ENCODE data around the gene TNRC6B. TPM values are rescaled to one million over a fixed set of nuclear protein-coding genes. Genes with fewer than 3 reads are reported as not detected.
A peak's percentile ranks its signal among the peaks of the same experiment; 100 is the strongest.
"Not testable (repeated sequence)": the region's sequence is repeated elsewhere in the genome, so short reads cannot be mapped to it uniquely, and the experiment has no call there.

TNRC6B gene
- total RNA-seq, 2 experiments from 2014 or later = 37.9 TPM

DNA sequence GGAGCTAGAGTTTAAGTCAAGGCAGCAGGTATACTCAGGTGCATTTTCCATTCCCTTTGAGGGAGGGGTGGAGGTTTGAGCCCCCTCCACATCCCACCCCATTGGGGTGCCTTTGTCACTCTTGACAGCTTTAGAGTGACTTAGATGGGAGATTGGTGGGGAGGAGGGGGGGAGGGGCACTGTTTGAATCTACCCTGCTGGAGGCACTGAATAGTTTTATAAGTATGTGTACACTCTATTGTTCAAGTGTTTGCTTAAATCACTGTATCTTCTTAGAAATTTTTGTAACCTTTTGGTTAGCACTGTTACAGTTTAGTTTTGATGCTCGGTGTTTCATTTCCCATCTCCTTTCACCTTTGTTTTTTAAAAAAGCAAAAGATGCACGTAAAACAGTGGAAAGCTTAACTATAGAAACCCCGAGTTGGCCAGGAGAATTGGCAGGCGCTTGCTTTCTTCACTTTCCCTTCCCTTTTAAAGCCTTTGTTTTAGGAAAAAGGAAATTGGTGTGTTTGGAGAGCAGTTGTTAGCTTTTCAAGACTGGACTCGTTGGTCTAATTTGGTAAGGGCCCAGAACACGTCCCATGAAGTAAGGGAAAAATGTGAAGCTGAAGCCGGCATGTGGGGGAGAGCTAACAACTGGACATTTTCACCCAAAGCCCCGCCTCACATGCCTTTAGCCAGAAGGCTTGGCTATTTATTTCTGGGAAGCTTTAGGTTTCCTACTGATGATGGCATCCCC lies 42.8 kb downstream of the TNRC6B start:
- Mint-ChIP-seq H3K36me3 (ENCODE audit: low read depth) (peaks cover 1% of the 10 kb centered on the region), H3K4me1 (ENCODE audit: low read depth) (peaks cover 77% of the 10 kb centered on the region), H3K9me3 (no peaks in the 10 kb centered on the region), H3K27me3 (ENCODE audit: low read depth) (no peaks in the 10 kb centered on the region), H3K27ac (no peak overlapping the region), H3K4me3 (no peak overlapping the region)
- intact Hi-C loops (cut with micrococcal nuclease) = no loop called here
- no peak for DNase-seq
- CTCF ChIA-PET = interaction anchor here (0.6 to 1.5 kb wide), 4 partner anchors 27 to 180 kb away, joined by 3 read pairs; no protein-coding TSS in a partner anchor

DNA sequence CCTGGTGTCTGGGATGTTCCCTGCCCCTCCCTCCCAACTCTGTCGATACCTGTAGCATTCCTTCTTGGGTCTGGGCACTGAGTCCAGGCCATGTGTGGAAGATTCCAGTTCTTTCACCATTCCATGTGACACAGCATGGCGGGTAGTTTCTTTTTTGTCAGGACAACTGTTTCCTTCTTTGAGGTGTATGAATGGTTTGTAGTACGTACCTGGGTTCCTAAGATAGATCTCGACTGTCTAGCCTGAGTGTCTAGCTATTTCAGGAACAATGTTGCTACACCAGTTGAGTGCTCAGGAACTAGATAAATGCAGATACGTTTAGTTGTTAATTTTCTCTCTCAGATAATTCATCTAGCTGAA lies 43.3 kb downstream of the TNRC6B start:
- CTCF ChIA-PET = interaction anchor here (1.0 to 1.5 kb wide), 3 partner anchors 28 to 49 kb away, joined by 3 read pairs; no protein-coding TSS in a partner anchor
- Mint-ChIP-seq H3K4me1 (ENCODE audit: low read depth) (peaks cover 76% of the 10 kb centered on the region), H3K27me3 (ENCODE audit: low read depth) (no peaks in the 10 kb centered on the region)

GRCh38 chr22:40222979-40223378 lies 45.3 kb downstream of the TNRC6B start:
- intact Hi-C loops (cut with micrococcal nuclease); H3K36me3 Mint-ChIP-seq (ENCODE audit: low read depth); H3K27ac Mint-ChIP-seq; H3K27me3 Mint-ChIP-seq (ENCODE audit: low read depth); H3K9me3 Mint-ChIP-seq; H3K4me3 Mint-ChIP-seq; DNase-seq; CTCF ChIA-PET: not testable (repeated sequence)
- peaks cover 70% of the 10 kb centered on the region for H3K4me1 Mint-ChIP-seq (ENCODE audit: low read depth)

More for the DNA sequence above, 43.3 kb downstream of the TNRC6B start:
- no peak overlapping the region for H3K4me3 Mint-ChIP-seq
- no peak overlapping the region for H3K27ac Mint-ChIP-seq
- peaks cover 1% of the 10 kb centered on the region for H3K36me3 Mint-ChIP-seq (ENCODE audit: low read depth)
- intact Hi-C loops (cut with micrococcal nuclease) = no loop called here
- DNase-seq = no peak
- H3K9me3 Mint-ChIP-seq = no peaks in the 10 kb centered on the region

DNA sequence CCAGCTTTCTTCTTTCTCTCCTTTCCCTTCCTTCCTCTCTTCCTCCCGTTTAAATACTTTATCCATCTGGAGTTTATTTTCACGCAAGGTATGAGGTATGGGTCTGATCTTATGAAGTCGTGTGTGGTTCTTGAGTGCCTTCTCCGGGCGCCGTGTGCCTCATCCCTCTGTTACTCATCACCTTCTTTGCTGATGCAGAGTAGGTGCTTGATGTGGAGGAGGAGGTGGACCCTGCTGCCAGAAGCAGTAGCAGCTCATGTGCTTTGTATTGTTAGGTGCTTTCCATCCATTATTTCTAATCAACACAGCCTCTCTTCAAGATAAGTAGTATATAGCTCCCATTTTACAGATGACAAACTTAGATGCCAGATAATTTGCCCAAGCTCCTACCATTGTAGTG lies 47.0 kb downstream of the TNRC6B start:
- H3K4me3 Mint-ChIP-seq = peak overlapping the region; percentile 61
- H3K27me3 Mint-ChIP-seq (ENCODE audit: low read depth) = no peaks in the 10 kb centered on the region
- peaks cover 57% of the 10 kb centered on the region for H3K4me1 Mint-ChIP-seq (ENCODE audit: low read depth)
- H3K36me3 Mint-ChIP-seq (ENCODE audit: low read depth) = peaks cover 6% of the 10 kb centered on the region
- intact Hi-C loops (cut with micrococcal nuclease) = loop anchor here (1.0 to 2.0 kb wide), 3 partner anchors 16 to 47 kb away; partner anchors contain the start of gene TNRC6B
- CTCF ChIA-PET = interaction anchor here (0.7 to 1.6 kb wide), 5 partner anchors 17 to 212 kb away, joined by 3 to 5 read pairs (median 3); no protein-coding TSS in a partner anchor
- peak; percentile 79 for DNase-seq
- H3K9me3 Mint-ChIP-seq = no peaks in the 10 kb centered on the region
- peak overlapping the region; percentile 83 for H3K27ac Mint-ChIP-seq

- DNase-seq = no peak
- Mint-ChIP-seq H3K27me3 (ENCODE audit: low read depth) (no peaks in the 10 kb centered on the region), H3K4me3 (no peak overlapping the region), H3K9me3 (no peaks in the 10 kb centered on the region), H3K4me1 (ENCODE audit: low read depth) (peaks cover 40% of the 10 kb centered on the region), H3K36me3 (ENCODE audit: low read depth) (peaks cover 10% of the 10 kb centered on the region), H3K27ac (no peak overlapping the region)
- CTCF ChIA-PET = interaction anchor here (1.1 kb wide), 1 partner anchor 24 kb away, joined by 5 read pairs; no protein-coding TSS in a partner anchor
- intact Hi-C loops (cut with micrococcal nuclease) = no loop called here
Observed at GRCh38 chr22:40226620-40227019, 48.9 kb downstream of the TNRC6B start.

- H3K4me1 Mint-ChIP-seq (ENCODE audit: low read depth) = peaks cover 31% of the 10 kb centered on the region
- no peak overlapping the region for H3K4me3 Mint-ChIP-seq
- CTCF ChIA-PET = no interaction called here
- H3K27me3 Mint-ChIP-seq (ENCODE audit: low read depth) = no peaks in the 10 kb centered on the region
- no peaks in the 10 kb centered on the region for H3K9me3 Mint-ChIP-seq
- peaks cover 14% of the 10 kb centered on the region for H3K36me3 Mint-ChIP-seq (ENCODE audit: low read depth)
- intact Hi-C loops (cut with micrococcal nuclease) = no loop called here
- DNase-seq = no peak
- no peak overlapping the region for H3K27ac Mint-ChIP-seq
Observed at GRCh38 chr22:40231618-40232313, 54.0 kb downstream of the TNRC6B start.

- Mint-ChIP-seq H3K4me3 (no peak overlapping the region), H3K36me3 (ENCODE audit: low read depth) (peaks cover 14% of the 10 kb centered on the region), H3K9me3 (no peaks in the 10 kb centered on the region), H3K4me1 (ENCODE audit: low read depth) (peaks cover 39% of the 10 kb centered on the region), H3K27me3 (ENCODE audit: low read depth) (no peaks in the 10 kb centered on the region), H3K27ac (no peak overlapping the region)
- DNase-seq = no peak
- intact Hi-C loops (cut with micrococcal nuclease) = no loop called here
- CTCF ChIA-PET = no interaction called here
Observed at GRCh38 chr22:40232624-40233023, 54.9 kb downstream of the TNRC6B start.

DNA sequence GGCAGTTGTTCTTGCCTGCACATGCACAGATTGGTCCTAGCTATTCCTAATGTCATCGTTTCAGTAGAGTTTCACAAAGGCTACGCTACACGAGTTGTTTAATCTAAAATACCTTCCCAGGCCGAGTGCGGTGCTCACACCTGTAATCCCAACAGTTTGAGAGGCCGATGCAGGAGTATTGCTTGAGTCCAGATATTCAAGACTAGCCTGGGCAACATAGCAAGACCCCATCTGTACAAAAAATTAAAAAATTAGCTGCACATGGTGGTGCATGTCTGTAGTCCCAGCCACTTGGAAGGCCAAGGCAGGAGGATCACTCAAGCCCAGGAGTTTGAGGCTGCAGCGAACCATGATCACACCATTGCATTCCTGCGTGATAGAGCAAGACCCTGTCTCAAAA lies 56.2 kb downstream of the TNRC6B start:
- no peak overlapping the region for H3K4me3 Mint-ChIP-seq
- H3K36me3 Mint-ChIP-seq (ENCODE audit: low read depth) = peaks cover 16% of the 10 kb centered on the region
- H3K4me1 Mint-ChIP-seq (ENCODE audit: low read depth) = peaks cover 49% of the 10 kb centered on the region
- DNase-seq = no peak
- intact Hi-C loops (cut with micrococcal nuclease) = no loop called here
- H3K27ac Mint-ChIP-seq = no peak overlapping the region
- no peaks in the 10 kb centered on the region for H3K9me3 Mint-ChIP-seq
- H3K27me3 Mint-ChIP-seq (ENCODE audit: low read depth) = no peaks in the 10 kb centered on the region
- CTCF ChIA-PET = interaction anchor here (0.6 to 0.7 kb wide), 2 partner anchors 113 to 151 kb away, joined by 3 to 4 read pairs; no protein-coding TSS in a partner anchor

DNA sequence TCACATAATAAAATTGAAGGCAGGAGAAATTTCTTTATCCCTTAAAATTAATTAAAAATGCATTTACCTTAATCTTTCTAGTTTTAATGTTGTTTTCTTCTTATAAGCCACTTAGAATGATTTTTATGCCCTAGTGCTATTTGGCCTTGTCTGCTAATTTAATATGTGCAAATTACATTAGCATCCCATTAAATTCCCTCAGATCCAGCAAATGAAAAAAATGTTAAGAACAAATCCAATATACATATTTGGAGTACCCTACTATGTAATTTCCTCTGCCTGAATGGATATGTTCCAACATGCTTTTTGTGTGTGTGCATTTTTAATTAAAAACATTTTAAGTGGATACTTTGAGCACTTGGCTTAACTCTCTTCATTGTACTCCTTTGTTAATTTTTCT lies 56.9 kb downstream of the TNRC6B start:
- intact Hi-C loops (cut with micrococcal nuclease) = no loop called here
- peaks cover 12% of the 10 kb centered on the region for H3K36me3 Mint-ChIP-seq (ENCODE audit: low read depth)
- no peak overlapping the region for H3K27ac Mint-ChIP-seq
- no peaks in the 10 kb centered on the region for H3K9me3 Mint-ChIP-seq
- CTCF ChIA-PET = no interaction called here
- no peak overlapping the region for H3K4me3 Mint-ChIP-seq
- DNase-seq = no peak
- peaks cover 54% of the 10 kb centered on the region for H3K4me1 Mint-ChIP-seq (ENCODE audit: low read depth)
- no peaks in the 10 kb centered on the region for H3K27me3 Mint-ChIP-seq (ENCODE audit: low read depth)

- no peaks in the 10 kb centered on the region for H3K9me3 Mint-ChIP-seq
- no peak for DNase-seq
- peaks cover 61% of the 10 kb centered on the region for H3K4me1 Mint-ChIP-seq (ENCODE audit: low read depth)
- no peak overlapping the region for H3K27ac Mint-ChIP-seq
- H3K27me3 Mint-ChIP-seq (ENCODE audit: low read depth) = no peaks in the 10 kb centered on the region
- no peak overlapping the region for H3K4me3 Mint-ChIP-seq
- H3K36me3 Mint-ChIP-seq (ENCODE audit: low read depth) = peaks cover 9% of the 10 kb centered on the region
- CTCF ChIA-PET = interaction anchor here (0.6 kb wide), 1 partner anchor 379 kb away, joined by 3 read pairs; no protein-coding TSS in a partner anchor
- intact Hi-C loops (cut with micrococcal nuclease) = no loop called here
Observed at GRCh38 chr22:40235308-40235707, 57.6 kb downstream of the TNRC6B start.

DNA sequence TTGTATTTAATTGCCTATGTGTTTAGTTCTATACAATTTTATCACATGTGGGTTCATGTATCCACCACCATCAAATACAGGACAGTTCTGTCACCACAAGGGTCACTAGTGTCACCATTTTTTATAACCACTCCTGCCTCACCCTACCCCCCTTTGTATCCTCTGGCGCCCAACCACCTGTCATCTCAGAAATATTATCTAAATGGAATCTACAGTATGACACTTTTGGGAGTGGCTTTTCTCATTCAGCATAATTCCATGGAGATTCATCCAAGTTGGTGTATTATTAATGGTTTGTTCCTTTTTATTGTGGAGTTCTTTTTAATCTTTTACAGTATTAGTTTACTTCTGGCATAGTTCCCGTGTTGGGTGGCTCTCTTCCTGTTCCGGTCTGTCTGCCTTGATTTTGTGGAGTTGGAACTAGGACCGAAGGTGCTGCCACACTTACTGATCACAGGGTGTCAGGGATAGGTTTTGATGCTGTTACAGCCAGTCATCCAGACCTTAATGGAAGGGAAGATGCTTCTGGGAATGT lies 58.5 kb downstream of the TNRC6B start:
- CTCF ChIA-PET = no interaction called here
- Mint-ChIP-seq H3K27me3 (ENCODE audit: low read depth) (no peaks in the 10 kb centered on the region), H3K9me3 (no peaks in the 10 kb centered on the region), H3K36me3 (ENCODE audit: low read depth) (peaks cover 7% of the 10 kb centered on the region), H3K27ac (no peak overlapping the region), H3K4me3 (no peak overlapping the region), H3K4me1 (ENCODE audit: low read depth) (peaks cover 69% of the 10 kb centered on the region)
- DNase-seq = no peak
- intact Hi-C loops (cut with micrococcal nuclease) = no loop called here

GRCh38 chr22:40237241-40237640 lies 59.5 kb downstream of the TNRC6B start:
- H3K4me1 Mint-ChIP-seq (ENCODE audit: low read depth) = peaks cover 80% of the 10 kb centered on the region
- H3K4me3 Mint-ChIP-seq = no peak overlapping the region
- DNase-seq = no peak
- CTCF ChIA-PET = no interaction called here
- intact Hi-C loops (cut with micrococcal nuclease) = no loop called here
- peak overlapping the region; percentile 28 for H3K27ac Mint-ChIP-seq
- H3K36me3 Mint-ChIP-seq (ENCODE audit: low read depth) = peaks cover 7% of the 10 kb centered on the region
- H3K27me3 Mint-ChIP-seq (ENCODE audit: low read depth) = no peaks in the 10 kb centered on the region
- H3K9me3 Mint-ChIP-seq = no peaks in the 10 kb centered on the region

All from activated naive CD4-positive, alpha-beta T cell treated with anti-CD3 and anti-CD28 coated beads for 36 hours (primary cell).